GM21717 (cell line): ENCODE data around the gene S100P.
"Not testable (repeated sequence)": the region's sequence is repeated elsewhere in the genome, so short reads cannot be mapped to it uniquely, and the experiment has no call there.

Experiments
- ATAC-seq: cut with Tn5 transposase; IDR thresholded peaks from one replicate; pipeline ENCODE4 v1.9.1; 2021; ENCODE audit warnings: mild to moderate bottlenecking, moderate library complexity; ENCODE audit not compliant: unreplicated experiment

S100P gene

DNA sequence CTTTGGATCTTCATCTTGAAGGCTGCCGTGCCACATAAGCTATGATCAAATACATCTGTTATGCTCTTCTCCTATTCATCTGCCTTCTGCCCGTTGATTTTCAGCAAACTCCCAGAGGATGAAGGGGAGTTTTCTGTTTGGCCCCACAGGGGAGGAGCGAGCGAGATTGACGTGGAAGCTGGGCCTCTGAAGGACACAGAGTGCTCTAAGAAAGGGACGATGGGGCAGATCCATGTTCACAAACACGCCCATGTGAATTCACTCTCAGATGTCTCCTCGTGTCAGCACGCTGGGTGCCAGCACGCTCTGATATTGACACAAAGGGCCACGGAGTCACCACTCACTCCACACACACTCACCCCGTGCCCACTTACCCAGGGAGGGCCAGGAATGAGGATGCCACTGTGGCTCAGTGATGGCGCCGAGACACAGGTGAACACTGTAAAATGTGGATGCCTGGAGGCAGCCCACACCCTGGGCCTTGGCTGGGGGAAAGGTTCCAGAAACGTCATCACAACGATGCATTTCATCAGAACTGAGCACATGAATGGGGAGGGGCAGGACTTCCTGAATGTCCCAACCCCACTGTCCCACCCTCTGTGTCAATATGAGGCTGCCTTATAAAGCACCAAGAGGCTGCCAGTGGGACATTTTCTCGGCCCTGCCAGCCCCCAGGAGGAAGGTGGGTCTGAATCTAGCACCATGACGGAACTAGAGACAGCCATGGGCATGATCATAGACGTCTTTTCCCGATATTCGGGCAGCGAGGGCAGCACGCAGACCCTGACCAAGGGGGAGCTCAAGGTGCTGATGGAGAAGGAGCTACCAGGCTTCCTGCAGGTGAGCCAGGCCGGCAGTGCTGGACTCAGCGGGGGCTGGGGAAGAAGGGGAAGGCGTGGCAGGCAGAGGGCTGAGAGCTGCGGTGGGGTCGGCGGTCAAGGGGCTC lies at the start of gene S100P:
Gene S100P (plus strand): TSS at position 648 of the 946 bp plus-strand sequence. CDS start 55 bp downstream, at position 703.
- no peak for ATAC-seq

DNA sequence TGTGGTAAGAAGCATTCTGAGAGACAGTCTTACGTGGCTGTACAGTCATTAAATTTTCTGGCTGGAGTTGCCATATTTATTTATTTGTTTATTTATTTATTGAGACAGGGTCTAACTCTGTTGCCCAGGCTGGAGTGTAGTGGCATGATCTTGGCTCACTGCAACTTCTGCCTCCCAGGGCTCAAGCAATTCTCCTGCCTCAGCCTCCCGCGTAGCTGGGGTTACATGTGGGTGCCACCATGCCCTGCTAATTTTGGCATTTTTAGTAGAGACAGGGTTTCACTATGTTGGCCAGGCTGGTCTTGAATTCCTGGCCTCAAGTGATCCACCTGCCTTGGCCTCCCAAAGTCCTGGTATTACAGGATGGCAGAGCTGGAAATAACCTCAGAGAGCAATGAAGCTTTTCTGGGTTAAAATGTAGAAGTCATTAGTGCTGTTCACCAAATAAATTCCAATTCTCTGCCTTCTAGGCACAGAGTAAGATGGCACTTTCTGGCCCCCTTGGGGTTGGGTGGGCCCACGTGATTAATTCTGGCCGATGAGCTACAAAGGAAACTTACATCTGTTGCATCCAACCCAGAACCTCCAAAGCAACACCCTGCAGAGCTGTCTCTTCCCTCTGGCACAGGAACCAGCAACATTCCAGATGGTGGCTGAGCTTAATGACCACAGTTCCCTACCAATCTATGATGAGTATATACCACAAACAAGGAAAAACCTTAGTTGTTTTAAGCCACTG lies 48.7 kb upstream of the S100P start:
- no peak for ATAC-seq

DNA sequence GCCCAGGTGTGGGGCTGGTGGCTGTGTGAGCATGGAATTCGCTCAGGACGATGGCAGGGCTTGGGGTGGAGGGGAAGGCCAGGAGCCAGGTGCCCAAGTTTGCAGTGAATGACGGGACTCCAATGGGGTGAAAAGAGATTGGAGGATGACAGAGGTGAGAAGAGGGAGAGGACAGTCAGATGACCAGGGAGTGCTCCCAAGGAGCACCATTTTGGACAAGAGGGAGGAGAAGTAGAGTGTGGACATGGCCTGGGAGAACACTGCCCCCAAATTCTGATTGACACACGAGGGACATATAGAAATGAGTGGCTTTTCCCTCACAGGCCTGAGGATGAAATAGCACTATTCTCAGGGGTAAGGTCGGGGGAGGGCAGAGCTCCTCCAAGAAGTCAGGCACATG lies 46.5 kb upstream of the S100P start:
- no peak for ATAC-seq

DNA sequence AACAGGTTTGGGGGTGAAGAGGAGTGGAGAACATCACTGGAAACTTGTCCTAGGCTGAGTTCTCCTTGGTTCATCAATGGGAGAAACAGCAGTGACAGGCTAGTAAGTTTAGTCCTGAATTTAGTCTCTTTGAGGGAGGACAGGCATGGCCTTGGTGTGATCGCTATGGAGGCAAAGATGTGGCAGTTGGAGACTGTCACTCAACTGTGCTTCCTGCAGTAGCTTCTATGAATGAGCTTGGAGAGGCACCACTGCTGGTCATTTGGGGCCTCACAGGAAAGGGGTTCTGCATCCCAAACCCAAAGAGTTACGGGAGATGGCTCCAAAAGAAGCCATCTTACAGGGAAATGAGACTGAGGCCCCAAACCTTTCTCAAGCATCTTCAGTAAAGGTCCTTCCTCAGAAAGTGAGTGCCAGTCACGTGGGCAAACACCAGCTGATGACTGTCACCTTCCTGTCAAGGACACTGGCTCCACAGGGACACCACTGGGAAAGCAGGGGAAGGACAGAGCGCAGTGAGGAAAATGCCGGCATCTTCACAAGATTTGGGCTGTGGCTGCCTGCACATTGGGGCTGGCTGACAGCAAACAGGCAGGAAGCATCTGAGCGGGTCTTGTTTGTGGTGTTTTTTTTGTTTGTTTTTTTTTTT lies 46.0 kb upstream of the S100P start:
- ATAC-seq, result no peak

DNA sequence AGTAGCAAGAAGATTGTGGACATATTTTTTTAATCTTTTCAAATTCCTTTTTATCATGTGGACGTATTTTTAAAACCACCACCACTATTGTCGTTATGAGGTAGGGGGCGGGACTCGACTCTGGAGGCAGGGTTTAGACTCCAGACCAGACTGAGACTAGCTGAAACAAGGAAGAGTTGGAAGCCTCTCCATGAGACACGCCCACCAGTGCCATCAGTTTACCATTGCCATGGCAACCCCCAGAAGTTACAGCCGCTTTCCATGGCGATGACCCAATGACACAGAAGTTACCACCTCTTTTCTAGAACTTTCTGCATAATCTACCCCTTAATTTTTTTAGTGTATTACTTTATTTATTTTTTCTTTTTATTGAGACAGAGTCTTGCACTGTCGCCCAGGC lies 44.5 kb upstream of the S100P start:
- no peak for ATAC-seq

DNA sequence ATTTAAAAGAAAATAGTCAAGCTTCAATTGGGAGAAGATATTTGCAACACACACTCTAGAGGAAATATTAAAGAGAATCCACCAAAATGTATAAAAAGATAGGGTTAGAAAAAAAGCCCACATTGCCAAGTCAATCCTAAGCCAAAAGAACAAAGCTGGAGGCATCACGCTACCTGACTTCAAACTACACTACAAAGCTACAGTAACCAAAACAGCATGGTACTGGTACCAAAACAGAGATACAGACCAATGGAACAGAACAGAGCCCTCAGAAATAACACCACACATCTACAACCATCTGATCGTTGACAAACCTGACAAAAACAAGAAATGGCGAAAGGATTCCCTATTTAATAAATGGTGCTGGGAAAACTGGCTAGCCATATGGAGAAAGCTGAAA lies 39.5 kb upstream of the S100P start:
- not testable (repeated sequence) for ATAC-seq

DNA sequence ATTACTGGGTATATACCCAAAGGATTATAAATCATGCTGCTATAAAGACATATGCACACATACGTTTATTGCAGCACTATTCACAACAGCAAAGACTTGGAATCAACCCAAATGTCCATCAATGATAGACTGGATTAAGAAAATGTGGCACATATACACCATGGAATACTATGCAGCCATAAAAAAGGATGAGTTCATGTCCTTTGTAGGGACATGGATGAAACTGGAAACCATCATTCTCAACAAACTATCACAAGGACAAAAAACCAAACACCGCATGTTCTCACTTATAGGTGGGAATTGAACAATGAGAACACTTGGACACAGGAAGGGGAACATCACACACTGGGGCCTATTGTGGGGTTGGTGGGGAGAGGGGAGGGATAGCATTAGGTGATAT lies 38.4 kb upstream of the S100P start:
- ATAC-seq, result not testable (repeated sequence)

DNA sequence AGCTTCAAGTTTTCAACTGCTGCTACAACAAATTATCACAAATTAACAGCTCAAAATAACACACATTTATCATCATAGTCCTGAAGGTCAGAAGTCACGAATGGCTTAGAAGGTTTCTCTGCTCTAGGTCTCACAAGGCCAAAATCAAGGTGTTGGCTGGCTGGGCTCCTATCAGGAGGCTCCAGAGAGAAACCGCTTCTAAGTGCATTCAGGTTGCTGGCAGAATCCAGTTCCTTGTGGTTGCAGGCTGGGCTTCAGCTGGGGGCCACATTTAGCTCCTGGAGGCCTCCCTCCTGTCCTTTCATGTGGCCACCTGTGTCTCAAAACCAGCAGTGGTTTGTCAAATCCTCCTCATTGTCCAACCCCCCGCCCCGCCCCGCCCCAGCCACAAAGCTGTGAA lies 37.8 kb upstream of the S100P start:
- ATAC-seq, result no peak

DNA sequence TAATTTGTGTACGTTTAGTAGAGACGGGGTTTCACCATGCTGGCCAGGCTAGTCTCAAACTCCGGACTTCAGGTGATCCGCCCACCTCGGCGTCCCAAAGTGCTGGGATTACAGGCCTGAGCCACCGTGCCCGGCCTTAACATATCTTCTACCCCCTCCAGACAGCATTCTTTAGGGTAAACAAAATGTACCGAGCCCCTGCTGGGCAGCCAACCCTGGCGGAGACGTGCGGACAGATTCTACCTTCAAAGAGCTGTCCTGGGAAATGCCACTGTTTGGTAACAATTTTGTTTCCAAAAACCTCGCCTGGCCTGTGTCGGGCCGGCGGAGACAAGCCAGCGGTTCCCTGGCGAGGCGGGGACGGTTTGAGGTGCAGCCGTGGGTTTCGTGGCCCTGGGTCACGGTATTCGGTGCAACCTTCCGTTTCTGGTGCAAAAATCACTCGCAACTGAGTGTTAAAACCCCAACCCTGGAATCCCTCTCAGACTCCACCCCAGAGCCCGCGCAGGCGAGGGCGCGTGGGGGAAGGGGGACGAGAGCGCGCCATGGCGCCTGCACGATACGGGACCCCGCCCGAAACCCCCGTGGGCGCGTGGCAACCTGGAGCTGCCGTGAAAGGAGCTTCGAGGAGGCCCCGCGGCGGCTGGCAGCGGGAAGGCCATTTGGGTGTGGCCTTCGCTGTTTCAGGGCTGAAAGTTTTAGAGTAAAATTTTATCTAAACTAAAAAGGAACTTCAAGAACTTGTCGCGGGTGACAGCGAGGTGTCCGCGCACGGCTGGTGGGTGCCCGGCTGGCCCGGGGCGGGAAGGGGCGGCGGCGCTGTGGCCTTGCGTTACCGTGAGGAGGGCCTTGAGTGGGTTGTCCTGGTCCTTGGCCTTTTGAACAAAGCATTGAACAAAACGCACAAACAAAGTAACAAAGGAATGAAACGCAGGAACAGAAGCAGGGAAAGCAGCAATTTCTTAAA lies 36.2 kb upstream of the S100P start:
- ATAC-seq, result no peak

DNA sequence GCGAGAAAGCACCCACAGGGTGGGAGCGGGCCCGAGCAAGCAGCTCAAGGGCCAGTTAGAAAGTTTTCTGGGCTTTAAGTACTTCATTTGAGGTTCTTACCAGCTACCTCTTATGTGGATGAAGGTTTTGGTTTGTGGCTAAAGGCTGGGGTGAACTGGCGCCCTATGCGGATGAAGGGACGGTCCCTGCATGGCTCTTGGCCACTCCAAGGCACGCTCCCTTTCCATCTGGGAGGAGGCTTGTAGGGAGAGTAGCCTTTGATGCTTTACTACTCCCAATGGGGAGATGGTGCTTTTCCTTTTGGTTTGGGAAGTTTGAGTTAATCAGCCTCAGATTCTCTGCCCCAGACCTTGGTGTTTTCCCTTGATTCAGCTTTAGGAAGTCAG lies 35.5 kb upstream of the S100P start:
- ATAC-seq, result no peak

DNA sequence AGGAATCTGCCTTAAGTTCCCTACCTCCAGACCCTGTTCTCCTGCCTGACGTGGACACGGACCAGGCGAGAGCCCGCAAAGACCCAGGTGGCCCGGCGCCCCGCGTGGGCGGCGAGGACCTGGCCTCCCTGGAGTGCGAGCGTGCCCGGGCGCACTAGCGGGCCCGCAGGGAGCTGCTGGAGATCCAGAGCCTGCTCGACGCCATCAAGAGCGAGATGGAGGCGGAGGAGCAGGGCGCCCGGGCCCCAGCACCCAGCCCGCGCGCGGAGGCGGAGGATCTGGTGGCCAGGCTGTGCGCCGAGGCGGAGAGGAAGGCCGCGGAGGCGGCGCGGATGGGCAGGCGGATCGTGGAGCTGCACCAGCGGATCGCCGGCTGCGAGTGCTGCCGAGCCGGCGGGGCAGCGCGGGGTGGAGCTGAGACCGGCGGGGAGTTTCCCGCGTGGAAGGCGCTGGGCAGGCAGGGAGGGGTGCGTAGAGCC lies 35.0 kb upstream of the S100P start:
- ATAC-seq, result no peak

DNA sequence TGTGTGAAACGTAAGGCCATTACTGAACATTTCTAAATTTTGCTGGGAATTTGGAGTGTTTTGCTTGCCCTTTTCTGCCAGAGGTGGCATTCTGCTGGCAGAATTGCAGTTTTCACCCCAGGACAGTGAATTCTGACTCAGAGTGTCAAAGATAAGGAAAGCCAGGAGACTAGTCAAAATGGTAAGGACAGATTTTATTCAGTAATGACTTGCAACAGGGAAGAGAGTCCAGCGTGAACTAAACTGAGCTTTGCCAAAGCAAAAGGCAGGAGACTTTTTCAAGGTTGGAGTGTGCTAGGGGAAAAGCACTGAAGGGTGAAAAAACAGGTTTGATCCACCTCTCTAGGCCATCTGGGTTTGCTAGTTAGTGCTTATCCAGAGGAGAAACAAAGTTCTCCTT lies 33.8 kb upstream of the S100P start:
- no peak for ATAC-seq

DNA sequence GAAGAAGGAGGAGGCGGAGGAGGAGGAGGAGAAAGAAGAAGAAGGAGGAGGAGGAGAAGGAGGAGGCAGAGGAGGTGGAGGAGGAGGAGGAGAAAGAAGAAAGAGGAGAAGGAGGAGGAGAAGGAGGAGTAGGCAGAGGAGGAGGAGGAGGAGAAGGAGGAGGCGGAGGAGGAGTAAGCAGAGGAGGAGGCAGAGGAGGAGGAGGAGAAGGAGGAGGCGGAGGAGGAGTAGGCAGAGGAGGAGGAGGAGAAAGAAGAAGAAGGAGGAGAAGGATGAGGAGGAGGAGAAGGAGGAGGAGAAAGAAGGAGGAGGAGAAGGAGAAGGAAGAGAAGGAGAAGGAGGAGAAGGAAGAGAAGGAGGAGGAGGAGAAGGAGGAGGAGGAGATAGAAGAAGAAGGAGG lies 33.2 kb upstream of the S100P start:
- ATAC-seq, result no peak

DNA sequence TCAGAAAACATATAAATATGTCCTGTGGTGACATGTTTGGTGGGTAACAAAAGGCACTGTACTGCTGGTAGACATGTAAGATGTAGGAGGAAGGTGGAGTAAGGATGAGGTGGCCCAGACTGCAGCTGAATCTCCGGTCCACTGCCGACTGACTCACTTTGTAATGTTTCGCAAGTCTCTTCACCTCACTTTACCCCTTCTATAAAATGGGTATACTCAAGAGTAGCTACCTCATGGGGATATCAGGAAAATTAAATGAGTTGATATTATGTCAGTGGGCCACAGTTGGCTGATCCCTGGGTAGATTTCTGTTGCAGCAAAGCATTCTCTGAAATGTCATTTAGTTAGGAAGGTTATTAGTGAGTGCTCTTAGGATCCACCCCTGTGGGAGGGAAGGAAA lies 31.1 kb upstream of the S100P start:
- ATAC-seq, result no peak

DNA sequence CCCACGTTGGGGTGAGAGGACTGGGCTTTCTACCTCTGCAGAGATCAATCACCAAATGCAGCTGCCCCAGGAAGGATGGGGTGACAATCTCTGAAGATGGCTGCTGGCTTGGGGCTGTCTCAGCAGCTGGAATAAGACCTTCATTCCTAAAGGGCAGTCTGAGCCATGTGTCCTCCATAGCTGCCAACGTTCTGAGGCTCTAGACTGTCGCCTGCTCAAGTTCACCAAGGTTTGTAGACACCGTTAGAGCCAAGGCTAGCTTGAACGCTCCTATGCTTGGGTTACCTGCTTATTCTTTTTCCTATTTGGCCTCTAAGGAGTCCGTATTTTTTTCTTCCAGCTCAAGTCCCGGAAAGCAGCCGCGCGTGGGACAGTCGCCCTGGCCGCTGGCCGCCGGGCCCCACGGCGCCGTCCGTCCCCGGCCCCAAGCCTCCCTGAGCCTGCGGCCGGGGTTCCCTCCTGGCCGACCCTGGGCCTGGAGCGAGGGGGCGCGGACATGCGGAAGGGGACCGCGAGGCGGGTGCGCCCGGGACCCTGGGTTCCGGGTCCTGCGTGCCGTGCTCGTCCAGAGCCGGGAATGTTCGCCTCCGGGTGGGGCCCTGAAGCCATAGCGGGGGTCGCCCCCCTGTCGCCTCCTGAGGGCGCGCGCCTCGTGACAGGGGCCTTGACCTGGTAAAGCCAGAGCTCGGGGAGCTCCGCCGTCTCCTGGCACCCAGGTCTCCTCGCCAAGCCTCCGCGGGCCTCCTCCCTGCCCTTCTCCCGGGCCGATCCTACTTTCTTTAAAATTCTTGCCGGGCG lies 29.9 kb upstream of the S100P start:
- ATAC-seq, result no peak

DNA sequence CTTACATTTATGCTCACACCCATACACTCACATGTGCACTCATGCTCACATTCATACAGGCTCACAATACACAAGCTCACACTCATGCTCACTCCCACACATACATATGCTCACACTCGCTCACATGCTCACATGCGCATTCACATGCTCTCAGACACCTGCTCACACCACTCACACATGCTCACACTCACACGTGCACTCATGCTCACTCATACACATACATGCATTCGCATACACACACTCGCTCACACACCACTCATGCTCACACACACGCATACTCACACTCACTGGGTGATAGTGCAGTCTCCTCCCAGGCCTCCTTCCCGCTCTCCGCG lies 28.4 kb upstream of the S100P start:
- no peak for ATAC-seq

DNA sequence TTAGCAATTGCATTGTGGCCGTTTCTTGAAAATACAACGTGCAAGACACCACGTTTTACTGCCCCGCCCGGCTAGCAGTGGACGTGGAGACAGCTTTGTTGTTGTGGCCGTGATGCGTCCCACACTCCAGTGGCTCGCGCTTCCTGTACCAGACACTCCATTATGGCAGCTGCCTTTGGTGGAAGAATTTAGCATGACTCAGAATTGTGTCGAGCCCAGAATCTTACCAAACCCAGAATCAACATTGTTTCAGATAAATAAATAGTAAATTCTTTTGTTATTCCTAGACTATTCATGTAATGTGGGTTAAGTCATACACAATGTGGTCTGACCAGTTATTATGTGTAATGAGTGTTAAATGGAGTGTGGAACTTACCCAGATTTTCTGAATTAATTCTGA lies 25.3 kb upstream of the S100P start:
- no peak for ATAC-seq

DNA sequence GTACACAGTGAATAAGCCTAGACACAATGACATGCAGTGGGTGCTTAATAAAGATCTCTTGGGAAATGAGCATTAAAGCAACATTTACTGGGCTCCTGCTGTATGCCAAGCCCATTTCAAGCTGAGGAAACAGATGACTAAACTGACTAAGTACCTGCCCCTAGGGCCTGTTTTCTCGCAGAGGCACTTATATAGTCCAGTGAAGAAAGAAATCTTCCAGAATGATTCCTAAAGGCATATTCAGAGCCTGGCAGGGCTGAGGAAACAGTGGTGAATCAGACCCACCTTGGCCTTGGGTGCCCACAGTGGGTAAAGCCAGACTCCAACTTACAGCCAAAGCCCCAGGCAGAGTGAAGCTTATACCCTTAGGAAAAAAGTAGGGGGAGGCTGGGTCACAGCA lies 22.0 kb upstream of the S100P start:
- no peak for ATAC-seq

DNA sequence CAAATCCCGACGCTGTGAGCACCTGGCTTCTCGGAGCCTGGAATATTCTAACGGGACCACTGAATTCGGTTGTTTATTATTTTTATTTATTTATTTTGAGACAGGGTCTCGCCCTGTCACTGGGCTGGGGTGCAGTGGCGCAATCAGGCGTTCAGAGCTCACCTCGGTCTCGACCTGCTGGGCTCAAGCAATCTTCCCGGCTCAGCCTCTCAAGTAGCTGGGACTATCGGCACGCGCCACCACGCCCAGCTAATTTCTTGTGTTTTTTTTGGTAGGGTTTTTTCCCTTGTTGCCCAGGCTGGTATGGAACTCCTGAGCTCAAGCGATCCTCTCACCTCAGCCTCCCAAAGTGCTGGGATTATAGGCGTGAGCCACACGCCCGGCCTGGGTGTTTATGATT lies 21.5 kb upstream of the S100P start:
- ATAC-seq, result no peak
